Measurements from ENCODE around the gene BHLHA15.
A peak's percentile ranks its signal among the peaks of the same experiment; 100 is the strongest.

Gene BHLHA15

GRCh38 chr7:98244871-98245270, 33.6 kb downstream of the BHLHA15 start:
- DNase-seq (ENCODE audit: low read depth): no peak

- no peak for DNase-seq (ENCODE audit: low read depth)
Observed at GRCh38 chr7:98248156-98248555, 36.9 kb downstream of the BHLHA15 start.

- DNase-seq (ENCODE audit: low read depth): no peak
Observed at GRCh38 chr7:98249106-98249505, 37.9 kb downstream of the BHLHA15 start.

- DNase-seq (ENCODE audit: low read depth): peak; percentile 31
Observed at GRCh38 chr7:98250789-98251188, 39.5 kb downstream of the BHLHA15 start.

GRCh38 chr7:98251231-98251600, 40.0 kb downstream of the BHLHA15 start:
- DNase-seq (ENCODE audit: low read depth): peak; percentile 14

GRCh38 chr7:98251601-98252424, 40.6 kb downstream of the BHLHA15 start, which contains the start of gene TECPR1:
TECPR1 (minus strand) TSS chr7:98252232; CDS start chr7:98246146, 6,086 bp downstream.
- peak; percentile 80 for DNase-seq (ENCODE audit: low read depth)

- no peak for DNase-seq (ENCODE audit: low read depth)
Observed at GRCh38 chr7:98252425-98253054, 41.3 kb downstream of the BHLHA15 start.

GRCh38 chr7:98254516-98254915, 43.3 kb downstream of the BHLHA15 start:
- no peak for DNase-seq (ENCODE audit: low read depth)

GRCh38 chr7:98254951-98255610, 43.8 kb downstream of the BHLHA15 start:
- DNase-seq (ENCODE audit: low read depth): no peak

GRCh38 chr7:98256431-98256830, 45.2 kb downstream of the BHLHA15 start:
- no peak for DNase-seq (ENCODE audit: low read depth)

GRCh38 chr7:98257701-98258100, 46.5 kb downstream of the BHLHA15 start:
- no peak for DNase-seq (ENCODE audit: low read depth)

All from T-helper 22 cell (primary cell).